ENCODE results near the gene TAF6. TPM values are rescaled to one million over a fixed set of nuclear protein-coding genes. Genes with fewer than 3 reads are reported as not detected.
A peak's percentile ranks its signal among the peaks of the same experiment; 100 is the strongest.

TAF6 gene
- total RNA-seq, 1 donor = 38.6 TPM

- TF ChIP-seq CTCF (IDR thresholded peaks at IDR 0.05; ENCODE audit: insufficient read depth, low read length) = no peak
- no peak for DNase-seq (ENCODE audit: low read depth)
- no peak overlapping the region for H3K4me3 ChIP-seq (ENCODE audit: low read depth, low read length)
These were observed 26.1 kb downstream of the TAF6 start for GRCh38 chr7:100093054-100093453.

- no peak overlapping the region for H3K4me3 ChIP-seq (ENCODE audit: low read depth, low read length)
- no peak for TF ChIP-seq CTCF (IDR thresholded peaks at IDR 0.05; ENCODE audit: insufficient read depth, low read length)
- no peak for DNase-seq (ENCODE audit: low read depth)
These were observed 27.6 kb downstream of the TAF6 start for GRCh38 chr7:100091411-100092181.

- no peak for TF ChIP-seq CTCF (IDR thresholded peaks at IDR 0.05; ENCODE audit: insufficient read depth, low read length)
- no peak overlapping the region for H3K4me3 ChIP-seq (ENCODE audit: low read depth, low read length)
- no peak for DNase-seq (ENCODE audit: low read depth)
These were observed 28.4 kb downstream of the TAF6 start for GRCh38 chr7:100090527-100091410.

GRCh38 chr7:100089458-100090196 lies 29.5 kb downstream of the TAF6 start:
- DNase-seq (ENCODE audit: low read depth) = peak; percentile 53
- TF ChIP-seq CTCF (IDR thresholded peaks at IDR 0.05; ENCODE audit: insufficient read depth, low read length) = no peak
- H3K4me3 ChIP-seq (ENCODE audit: low read depth, low read length) = peak overlapping the region; percentile 96

GRCh38 chr7:100088621-100089457 lies 30.3 kb downstream of the TAF6 start, which contains the start of gene COPS6:
Gene COPS6 (plus strand): TSS chr7:100088969. CDS start chr7:100088991, 22 bp downstream.
- TF ChIP-seq CTCF (IDR thresholded peaks at IDR 0.05; ENCODE audit: insufficient read depth, low read length) = no peak
- peak within 1 kb of the TSS; percentile 96 for H3K4me3 ChIP-seq (ENCODE audit: low read depth, low read length)
- DNase-seq (ENCODE audit: low read depth) = peak; percentile 69

Data from fibroblast of the aortic adventitia (primary cell).